Measurements from ENCODE around the gene SEC11A. TPM values are rescaled to one million over a fixed set of nuclear protein-coding genes. Genes with fewer than 3 reads are reported as not detected.
"Not testable (repeated sequence)": the region's sequence is repeated elsewhere in the genome, so short reads cannot be mapped to it uniquely, and the experiment has no call there.

SEC11A gene
- total RNA-seq, 1 experiment from 2014 or later, result 235 TPM

- in situ Hi-C loops (cut with HindIII; ENCODE audit: low pct_unique_long_range_greater_than_20kb, low sequenced_read_pairs), result no loop called here
- peak; percentile 72 for DNase-seq (ENCODE audit: low read depth)
These were observed 31.7 kb upstream of the SEC11A start for GRCh38 chr15:84747416-84748273.

GRCh38 chr15:84741121-84741520 lies 25.2 kb upstream of the SEC11A start:
- in situ Hi-C loops (cut with HindIII; ENCODE audit: low pct_unique_long_range_greater_than_20kb, low sequenced_read_pairs), result no loop called here
- no peak for DNase-seq (ENCODE audit: low read depth)

GRCh38 chr15:84740691-84741090 lies 24.8 kb upstream of the SEC11A start:
- in situ Hi-C loops (cut with HindIII; ENCODE audit: low pct_unique_long_range_greater_than_20kb, low sequenced_read_pairs), result no loop called here
- DNase-seq (ENCODE audit: low read depth), result no peak

- in situ Hi-C loops (cut with HindIII; ENCODE audit: low pct_unique_long_range_greater_than_20kb, low sequenced_read_pairs), result no loop called here
These were observed 21.1 kb upstream of the SEC11A start for GRCh38 chr15:84737005-84737404.

GRCh38 chr15:84736375-84736774 lies 20.4 kb upstream of the SEC11A start:
- no peak for DNase-seq (ENCODE audit: low read depth)
- in situ Hi-C loops (cut with HindIII; ENCODE audit: low pct_unique_long_range_greater_than_20kb, low sequenced_read_pairs), result no loop called here

More at GRCh38 chr15:84737005-84737404, 21.1 kb upstream of the SEC11A start:
- no peak for DNase-seq (ENCODE audit: low read depth)

GRCh38 chr15:84735480-84736061 lies 19.6 kb upstream of the SEC11A start:
- in situ Hi-C loops (cut with HindIII; ENCODE audit: low pct_unique_long_range_greater_than_20kb, low sequenced_read_pairs); DNase-seq (ENCODE audit: low read depth): not testable (repeated sequence)

GRCh38 chr15:84734794-84735479 lies 19.0 kb upstream of the SEC11A start:
- peak; percentile 99 for DNase-seq (ENCODE audit: low read depth)
- in situ Hi-C loops (cut with HindIII; ENCODE audit: low pct_unique_long_range_greater_than_20kb, low sequenced_read_pairs), result no loop called here

- DNase-seq (ENCODE audit: low read depth), result no peak
- in situ Hi-C loops (cut with HindIII; ENCODE audit: low pct_unique_long_range_greater_than_20kb, low sequenced_read_pairs), result no loop called here
These were observed 15.8 kb upstream of the SEC11A start for GRCh38 chr15:84731774-84732173.

- in situ Hi-C loops (cut with HindIII; ENCODE audit: low pct_unique_long_range_greater_than_20kb, low sequenced_read_pairs), result no loop called here
- no peak for DNase-seq (ENCODE audit: low read depth)
These were observed 11.5 kb upstream of the SEC11A start for GRCh38 chr15:84727429-84727828.

GRCh38 chr15:84725001-84725491 lies 9.1 kb upstream of the SEC11A start:
- in situ Hi-C loops (cut with HindIII; ENCODE audit: low pct_unique_long_range_greater_than_20kb, low sequenced_read_pairs), result no loop called here
- DNase-seq (ENCODE audit: low read depth), result no peak

- DNase-seq (ENCODE audit: low read depth), result no peak
- in situ Hi-C loops (cut with HindIII; ENCODE audit: low pct_unique_long_range_greater_than_20kb, low sequenced_read_pairs), result no loop called here
These were observed 6.7 kb upstream of the SEC11A start for GRCh38 chr15:84722628-84723027.

GRCh38 chr15:84721371-84721770 lies 5.4 kb upstream of the SEC11A start:
- no peak for DNase-seq (ENCODE audit: low read depth)
- in situ Hi-C loops (cut with HindIII; ENCODE audit: low pct_unique_long_range_greater_than_20kb, low sequenced_read_pairs), result no loop called here

- in situ Hi-C loops (cut with HindIII; ENCODE audit: low pct_unique_long_range_greater_than_20kb, low sequenced_read_pairs), result no loop called here
- DNase-seq (ENCODE audit: low read depth), result no peak
These were observed 401 bp downstream of the SEC11A start for GRCh38 chr15:84715441-84716035.

- in situ Hi-C loops (cut with HindIII; ENCODE audit: low pct_unique_long_range_greater_than_20kb, low sequenced_read_pairs), result no loop called here
- DNase-seq (ENCODE audit: low read depth), result no peak
These were observed 1.1 kb downstream of the SEC11A start for GRCh38 chr15:84714821-84715220.

GRCh38 chr15:84714372-84714771 lies 1.6 kb downstream of the SEC11A start:
- in situ Hi-C loops (cut with HindIII; ENCODE audit: low pct_unique_long_range_greater_than_20kb, low sequenced_read_pairs), result no loop called here
- no peak for DNase-seq (ENCODE audit: low read depth)

GRCh38 chr15:84703808-84704207 lies 12.1 kb downstream of the SEC11A start:
- in situ Hi-C loops (cut with HindIII; ENCODE audit: low pct_unique_long_range_greater_than_20kb, low sequenced_read_pairs), result no loop called here
- no peak for DNase-seq (ENCODE audit: low read depth)

GRCh38 chr15:84702961-84703482 lies 12.9 kb downstream of the SEC11A start:
- no peak for DNase-seq (ENCODE audit: low read depth)
- in situ Hi-C loops (cut with HindIII; ENCODE audit: low pct_unique_long_range_greater_than_20kb, low sequenced_read_pairs), result no loop called here

- DNase-seq (ENCODE audit: low read depth), result no peak
- in situ Hi-C loops (cut with HindIII; ENCODE audit: low pct_unique_long_range_greater_than_20kb, low sequenced_read_pairs), result no loop called here
These were observed 16.3 kb downstream of the SEC11A start for GRCh38 chr15:84699538-84700191.

Data from Caki2 (cell line).